Measurements from ENCODE around the gene MIEF1. TPM values are rescaled to one million over a fixed set of nuclear protein-coding genes. Genes with fewer than 3 reads are reported as not detected.

MIEF1 gene
- polyA plus RNA-seq, 1 of the 3 experiments (the other 2 are of a cell fraction) = 7.5 TPM

- no peaks in the 10 kb centered on the region for H4K20me1 ChIP-seq (ENCODE audit: insufficient read depth)
- 96% methylated on average over 4 of the region's 4 CpGs for WGBS (ENCODE audit: low lambda C conversion rate)
- no peak overlapping the region for H3K27ac ChIP-seq (ENCODE audit: low read depth in 2 of 2, low read length in 1 of 2)
- H3K9ac ChIP-seq = no peak overlapping the region
- no peak for TF ChIP-seq RXRA (IDR thresholded peaks at IDR 0.05; ENCODE audit: borderline replicate concordance, low read depth)
- TF ChIP-seq SIN3A (IDR thresholded peaks at IDR 0.05; ENCODE audit: borderline replicate concordance, low read depth, low read length) = no peak
- TF ChIP-seq USF1 (IDR thresholded peaks at IDR 0.05; ENCODE audit: borderline replicate concordance, low read depth) = no peak
- TF ChIP-seq ZBTB33 (IDR thresholded peaks at IDR 0.05; ENCODE audit: borderline replicate concordance, low read depth) = no peak
- no peak for TF ChIP-seq RCOR1 (IDR thresholded peaks at IDR 0.05; ENCODE audit: low read length)
- no peak for TF ChIP-seq NFIC (IDR thresholded peaks at IDR 0.05; ENCODE audit: borderline replicate concordance)
- TF ChIP-seq GABPA (IDR thresholded peaks at IDR 0.05; ENCODE audit: low read depth) = no peak
- TF ChIP-seq JUND (IDR thresholded peaks at IDR 0.05) = no peak
- no peak for TF ChIP-seq PBX3 (IDR thresholded peaks at IDR 0.05)
- TF ChIP-seq TAF1 (IDR thresholded peaks at IDR 0.05; ENCODE audit: borderline replicate concordance, low read depth, low read length) = no peak
- no peak for TF ChIP-seq IRF3 (IDR thresholded peaks at IDR 0.05; ENCODE audit: low read depth, low read length)
- TF ChIP-seq GATA2 (CRISPR knock-in tag; IDR thresholded peaks at IDR 0.05) = no peak
- TF ChIP-seq NRF1 (IDR thresholded peaks at IDR 0.05; ENCODE audit: low read depth, low read length) = no peak
- TF ChIP-seq RFX5 (IDR thresholded peaks at IDR 0.05; ENCODE audit: low read length) = no peak
- no peak for TF ChIP-seq FOXJ3 (CRISPR knock-in tag; IDR thresholded peaks at IDR 0.05)
- no peak for TF ChIP-seq FOSL2 (IDR thresholded peaks at IDR 0.05; ENCODE audit: borderline replicate concordance, low read depth)
- H3K36me3 ChIP-seq (replicated peaks in 1 of 2; ENCODE audit: control insufficient read depth in 1 of 2, insufficient read depth in 2 of 2, low read length in 1 of 2) = peaks cover 4 to 46% of the 10 kb centered on the region in 2 experiments
- peaks cover 27% of the 10 kb centered on the region for H3K79me2 ChIP-seq (ENCODE audit: insufficient read depth)
- no peak overlapping the region for H2AFZ ChIP-seq (ENCODE audit: low read depth)
- no peaks in the 10 kb centered on the region for H3F3A ChIP-seq (replicated peaks; ENCODE audit: insufficient read depth)
- ChIA-PET POLR2A (no interaction called here), CTCF (interaction anchor here (1.2 kb wide), 1 partner anchor 11 kb away, joined by 3 read pairs; no protein-coding TSS in a partner anchor)
- H3K4me1 ChIP-seq (ENCODE audit: control insufficient read depth in 1 of 2, insufficient read depth in 2 of 2, low read depth in 1 of 2, low read length in 1 of 2) = peaks cover 0 to 3% of the 10 kb centered on the region in 2 experiments; a peak in 2 of 4 replicates
- H3K9me2 ChIP-seq = no peaks in the 10 kb centered on the region
- H3K4me2 ChIP-seq = no peak overlapping the region
- no peaks in the 10 kb centered on the region for H3K9me3 ChIP-seq
- no peak for DNase-seq
- H3K4me3 ChIP-seq (ENCODE audit: low read depth in 2 of 2, low read length in 1 of 2) = no peak overlapping the region
- H3K27me3 ChIP-seq (ENCODE audit: insufficient read depth) = no peaks in the 10 kb centered on the region
Measured at GRCh38 chr22:39508393-39508792, 6.3 kb downstream of the MIEF1 start.
